Stomach smooth muscle (tissue), 2 donors: Measurements from ENCODE around the gene SPINK5.

Source experiments
- H3K27ac ChIP-seq: one replicate; pipeline ENCODE4 v1.7.0; 2013; ENCODE audit warnings: mild to moderate bottlenecking, low read length, inconsistent platforms
- H3K27me3 ChIP-seq, 2 donors: one replicate each; pipeline ENCODE4 v1.7.0; 2013; ENCODE audit warnings: low read length in 2 of 2; ENCODE audit not compliant: insufficient read depth in 2 of 2, control insufficient read depth in 1 of 2
- H3K36me3 ChIP-seq, 2 donors: one replicate each; pipeline ENCODE4 v1.7.0; 2013; ENCODE audit warnings: low read length in 2 of 2; ENCODE audit not compliant: control insufficient read depth in 2 of 2, insufficient read depth in 2 of 2
- H3K4me1 ChIP-seq: one replicate; pipeline ENCODE4 v1.7.0; 2013; ENCODE audit warnings: low read length; ENCODE audit not compliant: control insufficient read depth, insufficient read depth
- H3K4me3 ChIP-seq, 2 donors: one replicate each; pipeline ENCODE4 v1.7.0; 2013; ENCODE audit warnings: low read length in 2 of 2
- H3K9ac ChIP-seq, 2 donors: one replicate each; pipeline ENCODE4 v1.7.0; 2013; ENCODE audit warnings: low read length in 2 of 2, mild to moderate bottlenecking in 1 of 2
- H3K9me3 ChIP-seq, 2 donors: one replicate each; pipeline ENCODE4 v1.7.0; 2013; ENCODE audit warnings: low read length in 2 of 2; ENCODE audit not compliant: control insufficient read depth in 2 of 2
- donor health status: healthy.
- donor health status: Pancreatic carcinoma.

SPINK5 gene

DNA sequence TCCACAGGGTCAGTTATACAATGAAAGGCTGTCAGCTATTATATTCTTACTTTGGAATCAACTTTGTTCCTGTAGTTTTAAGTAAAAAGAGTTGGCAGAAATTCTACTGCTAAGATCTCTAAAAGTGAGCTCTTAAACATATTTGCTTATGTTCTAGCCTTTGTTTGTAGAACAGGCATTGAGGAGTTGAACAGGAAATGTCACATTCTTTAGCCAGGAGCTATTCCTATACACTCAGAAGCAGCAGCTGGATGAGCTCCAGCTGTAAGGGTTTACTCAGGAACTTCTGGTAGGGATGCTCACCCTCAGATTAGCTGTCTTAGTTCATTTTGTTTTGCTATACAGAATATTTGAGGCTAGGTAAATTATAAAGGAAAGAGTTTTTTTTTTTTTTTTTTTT lies 82.1 kb downstream of the SPINK5 start:
- Histone ChIP-seq H3K27ac (no peak overlapping the region), H3K4me1 (no peaks in the 10 kb centered on the region), H3K9ac (no peak overlapping the region), H3K9me3 (no peaks in the 10 kb centered on the region), H3K27me3 (no peaks in the 10 kb centered on the region), H3K36me3 (no peaks in the 10 kb centered on the region), H3K4me3 (no peak overlapping the region)

DNA sequence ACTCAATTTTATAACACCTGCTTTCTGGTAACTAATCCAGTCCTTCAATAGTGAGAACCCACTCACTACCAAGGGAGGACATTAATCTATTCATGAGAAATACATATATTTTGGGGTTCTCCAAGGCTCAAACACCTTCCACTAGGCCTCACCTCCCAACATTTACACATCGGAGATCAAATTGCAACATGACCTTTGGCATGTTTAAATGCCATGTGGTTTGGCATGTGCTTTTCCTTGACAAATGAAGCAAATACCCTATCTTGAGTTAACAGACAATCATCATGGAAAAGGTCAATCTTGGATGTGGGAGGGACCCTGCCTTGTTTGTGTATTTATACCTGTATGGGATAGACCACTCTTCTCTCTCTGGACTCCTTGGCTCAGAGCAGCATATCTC lies 82.7 kb downstream of the SPINK5 start:
- Histone ChIP-seq H3K36me3 (no peaks in the 10 kb centered on the region), H3K27me3 (no peaks in the 10 kb centered on the region), H3K4me1 (no peaks in the 10 kb centered on the region), H3K9ac (no peak overlapping the region), H3K9me3 (no peaks in the 10 kb centered on the region), H3K27ac (no peak overlapping the region), H3K4me3 (no peak overlapping the region)

DNA sequence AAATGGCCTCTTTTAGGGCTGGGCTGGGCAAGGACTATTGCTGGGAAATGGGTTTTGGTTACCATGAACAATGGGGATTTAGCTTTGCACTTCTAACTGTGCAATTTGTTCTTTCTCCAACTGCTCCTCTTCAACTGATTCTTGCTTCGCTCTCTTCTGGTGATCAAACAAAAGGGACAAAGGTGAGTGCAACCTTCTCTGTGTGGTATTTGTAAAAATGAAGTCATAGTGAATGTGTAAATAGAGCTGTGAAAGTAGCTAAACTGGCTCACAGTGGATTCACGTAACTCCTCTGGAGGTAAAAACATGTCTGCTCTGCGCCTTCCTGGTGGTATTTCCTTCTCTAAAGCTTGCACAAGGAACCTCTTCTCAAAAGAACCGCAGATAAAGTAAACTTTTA lies 83.6 kb downstream of the SPINK5 start:
- no peaks in the 10 kb centered on the region for H3K4me1 ChIP-seq
- H3K27ac ChIP-seq = no peak overlapping the region
- no peak overlapping the region for H3K9ac ChIP-seq
- H3K36me3 ChIP-seq = no peaks in the 10 kb centered on the region
- no peaks in the 10 kb centered on the region for H3K27me3 ChIP-seq
- H3K4me3 ChIP-seq = no peak overlapping the region
- H3K9me3 ChIP-seq = no peaks in the 10 kb centered on the region

DNA sequence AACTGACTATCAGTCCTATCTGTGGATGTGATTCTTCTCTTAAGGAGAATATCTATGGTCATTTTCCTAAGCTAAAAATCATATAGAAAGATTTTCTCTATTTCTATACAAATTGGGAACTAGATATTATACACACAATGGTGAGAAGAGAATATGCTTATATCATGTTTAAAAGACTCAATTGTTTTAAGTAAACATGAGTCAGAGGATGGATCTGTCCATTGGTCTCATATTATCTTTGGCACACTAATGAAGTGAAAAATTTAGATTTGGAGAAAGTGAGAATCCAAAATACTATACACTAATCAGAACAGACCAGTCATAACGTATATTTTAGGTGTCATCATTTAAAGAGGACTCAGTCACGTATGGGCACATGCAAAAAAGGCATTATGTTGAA lies 88.1 kb downstream of the SPINK5 start:
- Histone ChIP-seq H3K4me3 (no peak overlapping the region), H3K36me3 (no peaks in the 10 kb centered on the region), H3K9ac (no peak overlapping the region), H3K27me3 (no peaks in the 10 kb centered on the region), H3K9me3 (peaks cover 0 to 2% of the 10 kb centered on the region in 2 donors), H3K4me1 (no peaks in the 10 kb centered on the region), H3K27ac (no peak overlapping the region)

DNA sequence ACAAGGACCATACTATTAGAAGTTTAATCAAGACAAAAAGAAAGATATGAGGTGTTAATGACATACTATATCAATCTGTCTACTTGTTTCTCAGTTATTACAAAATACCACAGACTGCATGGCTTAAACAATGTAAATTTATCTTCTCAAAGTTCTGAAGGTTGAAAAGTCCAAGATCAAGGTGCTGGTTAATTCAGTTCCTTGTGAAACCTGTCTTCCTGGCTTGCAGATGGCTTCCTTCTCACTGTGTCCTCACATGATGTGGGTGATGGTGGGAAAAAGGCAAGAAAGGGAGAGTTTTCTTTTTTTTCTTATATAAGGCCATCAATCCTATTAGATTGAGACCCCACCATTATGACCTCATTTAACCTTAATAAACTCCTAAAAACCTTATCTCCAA lies 89.0 kb downstream of the SPINK5 start:
- H3K9me3 ChIP-seq = peaks cover 0 to 3% of the 10 kb centered on the region in 2 donors
- H3K36me3 ChIP-seq = no peaks in the 10 kb centered on the region
- no peak overlapping the region for H3K27ac ChIP-seq
- no peak overlapping the region for H3K4me3 ChIP-seq
- H3K27me3 ChIP-seq = no peaks in the 10 kb centered on the region
- no peaks in the 10 kb centered on the region for H3K4me1 ChIP-seq
- H3K9ac ChIP-seq = no peak overlapping the region

DNA sequence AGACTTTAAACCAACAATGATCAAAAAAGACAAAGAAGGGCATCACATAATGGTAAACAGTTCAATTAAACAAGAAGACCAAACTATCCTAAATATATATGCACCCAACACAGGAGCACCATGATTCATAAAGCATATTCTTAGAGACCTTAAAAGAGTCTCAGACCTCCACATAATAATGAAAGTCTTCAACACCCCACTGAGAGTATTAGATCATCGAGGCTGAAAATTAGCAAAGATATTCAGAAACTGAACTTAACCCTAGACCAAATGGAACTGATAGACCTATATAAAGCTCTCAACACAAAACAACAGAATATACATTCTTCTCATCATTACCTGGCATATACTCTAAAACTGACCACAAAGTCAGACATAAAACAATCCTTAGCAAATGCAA lies 92.8 kb downstream of the SPINK5 start:
- Histone ChIP-seq H3K4me3 (no peak overlapping the region), H3K9me3 (peaks cover 0 to 3% of the 10 kb centered on the region in 2 donors), H3K27ac (no peak overlapping the region), H3K36me3 (no peaks in the 10 kb centered on the region), H3K4me1 (no peaks in the 10 kb centered on the region), H3K9ac (no peak overlapping the region), H3K27me3 (no peaks in the 10 kb centered on the region)

DNA sequence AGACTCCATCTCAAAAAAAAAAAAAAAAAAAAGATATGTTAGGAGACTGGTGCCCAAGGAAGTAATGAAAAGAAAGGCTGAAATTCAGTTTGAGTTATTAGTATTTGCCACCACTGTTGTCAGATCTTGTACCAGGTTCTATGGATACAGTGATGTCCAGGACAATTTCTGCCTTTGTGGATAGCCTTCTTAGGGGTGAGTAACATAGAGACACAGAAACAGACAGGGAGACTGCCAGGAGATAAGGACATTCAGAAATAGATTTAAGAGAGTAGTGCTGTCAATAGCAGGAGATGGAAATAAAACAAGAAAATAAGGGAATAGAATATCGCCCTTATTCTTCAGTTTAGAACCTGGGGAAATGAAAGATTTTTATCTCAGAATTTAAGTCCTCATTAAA lies 98.3 kb downstream of the SPINK5 start:
- H3K36me3 ChIP-seq = no peaks in the 10 kb centered on the region

DNA sequence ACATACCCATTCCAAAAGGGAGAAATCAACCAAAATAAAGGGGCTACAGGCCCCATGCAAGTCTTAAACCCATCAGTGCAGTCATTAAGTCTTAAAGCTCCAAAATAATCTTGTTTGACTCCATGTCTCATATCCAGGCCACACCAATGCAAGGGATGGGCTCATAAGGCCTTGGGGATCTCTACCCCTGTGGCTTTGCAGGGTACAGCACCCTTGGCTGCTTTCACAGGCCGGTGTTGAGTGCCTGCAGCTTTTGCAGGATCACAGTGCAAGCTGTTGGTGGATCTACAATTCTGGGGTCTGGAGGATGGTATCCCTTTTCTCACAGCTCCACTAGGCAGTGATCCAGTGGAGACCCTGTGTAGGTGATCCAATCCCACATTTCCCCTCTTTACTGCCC lies 99.6 kb downstream of the SPINK5 start:
- H3K27me3 ChIP-seq = no peaks in the 10 kb centered on the region
- H3K36me3 ChIP-seq = no peaks in the 10 kb centered on the region
- H3K4me3 ChIP-seq = no peak overlapping the region
- no peak overlapping the region for H3K27ac ChIP-seq
- no peaks in the 10 kb centered on the region for H3K4me1 ChIP-seq
- H3K9ac ChIP-seq = no peak overlapping the region
- no peaks in the 10 kb centered on the region for H3K9me3 ChIP-seq

More for the DNA sequence above, 98.3 kb downstream of the SPINK5 start:
- no peak overlapping the region for H3K9ac ChIP-seq
- H3K27me3 ChIP-seq = no peaks in the 10 kb centered on the region
- H3K4me3 ChIP-seq = no peak overlapping the region
- H3K9me3 ChIP-seq = no peaks in the 10 kb centered on the region
- no peak overlapping the region for H3K27ac ChIP-seq
- no peaks in the 10 kb centered on the region for H3K4me1 ChIP-seq

DNA sequence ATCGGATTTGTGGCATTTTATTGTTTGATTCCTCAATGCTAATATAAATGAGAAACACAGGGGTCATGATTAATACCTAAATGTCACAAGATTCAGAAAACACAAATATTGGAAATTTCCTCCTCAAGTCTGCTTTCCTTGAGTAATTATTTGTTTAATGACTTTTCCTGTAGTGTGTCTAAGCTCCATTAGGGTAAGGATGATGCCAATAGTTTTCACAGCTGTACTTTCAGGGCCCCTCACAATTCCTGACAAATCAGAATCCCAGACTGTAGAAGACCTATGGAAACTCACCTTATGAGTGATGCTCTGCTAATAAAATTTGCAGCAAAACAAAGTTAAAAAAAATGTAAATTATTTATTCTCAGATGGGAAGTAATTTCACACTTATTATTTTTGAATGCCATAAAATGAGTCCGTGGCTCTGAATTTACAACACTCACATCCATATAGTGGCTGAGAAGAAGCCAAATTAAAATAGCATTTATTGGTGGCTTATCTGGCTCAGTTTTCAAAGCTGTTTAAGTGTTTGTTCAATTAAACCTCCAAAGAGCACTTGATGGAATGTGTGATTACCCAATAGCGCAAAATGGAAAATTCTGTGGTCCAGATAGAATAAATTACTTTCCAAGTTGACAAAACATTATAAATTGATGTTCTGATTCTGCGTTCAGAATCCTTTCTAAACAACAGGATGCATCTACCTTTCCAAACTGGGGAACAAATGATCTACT lies 102.9 kb downstream of the SPINK5 start:
- Histone ChIP-seq H3K27me3 (no peaks in the 10 kb centered on the region), H3K27ac (no peak overlapping the region), H3K9me3 (no peaks in the 10 kb centered on the region), H3K36me3 (no peaks in the 10 kb centered on the region), H3K4me3 (no peak overlapping the region), H3K9ac (no peak overlapping the region), H3K4me1 (no peaks in the 10 kb centered on the region)

DNA sequence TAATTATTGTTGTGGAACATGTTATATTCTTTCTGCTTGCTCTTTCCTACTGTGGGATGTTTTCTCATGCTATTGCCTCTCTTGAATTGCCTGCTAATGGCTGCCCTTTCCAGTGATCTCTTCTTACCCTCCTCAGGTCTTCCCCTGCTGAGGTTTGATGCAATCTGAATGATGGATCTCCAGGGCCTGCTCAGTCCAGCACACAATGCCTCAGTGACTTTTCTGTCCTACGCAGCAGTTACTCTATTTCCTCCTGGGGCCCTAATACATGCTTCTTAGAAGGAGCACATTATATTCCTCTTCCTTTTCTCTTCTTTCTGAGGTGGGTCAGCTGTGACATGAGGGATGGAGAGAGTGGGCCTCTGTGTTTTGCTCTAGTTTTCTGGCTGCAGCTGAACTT lies 104.5 kb downstream of the SPINK5 start, which contains the start of gene SPINK14:
Gene SPINK14 (plus strand): TSS at position 301 of the 400 bp plus-strand sequence. CDS start 1,187 bp downstream, outside the sequence.
- H3K27ac ChIP-seq = no peak within 1 kb of the TSS
- H3K4me1 ChIP-seq = no peaks in the 10 kb centered on the region
- no peaks in the 10 kb centered on the region for H3K9me3 ChIP-seq
- no peaks in the 10 kb centered on the region for H3K36me3 ChIP-seq
- H3K27me3 ChIP-seq = no peaks in the 10 kb centered on the region
- H3K4me3 ChIP-seq = no peak within 1 kb of the TSS
- no peak within 1 kb of the TSS for H3K9ac ChIP-seq

DNA sequence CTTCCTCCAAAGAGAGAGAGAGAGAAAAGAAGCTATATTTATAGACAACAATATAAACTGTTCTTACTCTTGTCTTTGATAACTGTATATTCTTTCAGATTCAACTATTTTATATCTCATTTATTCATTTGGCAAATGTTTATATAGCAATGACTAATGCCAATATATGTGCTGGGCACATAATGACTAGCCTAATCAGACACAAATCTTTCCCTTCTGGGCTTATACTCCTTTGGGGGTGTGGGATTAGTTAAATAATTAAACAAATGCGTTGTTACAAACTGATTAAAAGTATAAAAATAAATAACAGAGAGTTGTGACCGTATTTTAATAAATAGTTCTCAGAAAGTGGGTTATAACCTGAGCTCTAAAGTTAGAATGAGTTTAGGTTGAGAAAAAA lies 108.6 kb downstream of the SPINK5 start:
- no peak overlapping the region for H3K27ac ChIP-seq
- no peaks in the 10 kb centered on the region for H3K9me3 ChIP-seq
- H3K36me3 ChIP-seq = no peaks in the 10 kb centered on the region
- H3K9ac ChIP-seq = no peak overlapping the region
- no peaks in the 10 kb centered on the region for H3K4me1 ChIP-seq
- no peak overlapping the region for H3K4me3 ChIP-seq
- no peaks in the 10 kb centered on the region for H3K27me3 ChIP-seq
